Tibial nerve (tissue), 3 donors: ENCODE measurements around the gene DPH3.

Experiments
- POLR2A ChIP-seq, 2 donors: fragments of 450-650 bp; IDR thresholded peaks; one replicate each; pipeline ENCODE4 v1.6.1; 2017; ENCODE audit warnings: antibody characterized with exemption in 2 of 2, mild to moderate bottlenecking in 2 of 2, moderate library complexity in 2 of 2
- TF ChIP-seq, protein P1 (sequence below), 5 experiments: fragments of 200-600 bp in 3 of 5; fragments of 450-650 bp in 2 of 5; sonication (generic) in 3 of 5; IDR thresholded peaks; one replicate each; pipeline ENCODE4 v1.5.1; 2016 to 2019; ENCODE audit warnings: antibody characterized with exemption in 5 of 5, mild to moderate bottlenecking in 3 of 5, moderate library complexity in 2 of 5

DNA sequence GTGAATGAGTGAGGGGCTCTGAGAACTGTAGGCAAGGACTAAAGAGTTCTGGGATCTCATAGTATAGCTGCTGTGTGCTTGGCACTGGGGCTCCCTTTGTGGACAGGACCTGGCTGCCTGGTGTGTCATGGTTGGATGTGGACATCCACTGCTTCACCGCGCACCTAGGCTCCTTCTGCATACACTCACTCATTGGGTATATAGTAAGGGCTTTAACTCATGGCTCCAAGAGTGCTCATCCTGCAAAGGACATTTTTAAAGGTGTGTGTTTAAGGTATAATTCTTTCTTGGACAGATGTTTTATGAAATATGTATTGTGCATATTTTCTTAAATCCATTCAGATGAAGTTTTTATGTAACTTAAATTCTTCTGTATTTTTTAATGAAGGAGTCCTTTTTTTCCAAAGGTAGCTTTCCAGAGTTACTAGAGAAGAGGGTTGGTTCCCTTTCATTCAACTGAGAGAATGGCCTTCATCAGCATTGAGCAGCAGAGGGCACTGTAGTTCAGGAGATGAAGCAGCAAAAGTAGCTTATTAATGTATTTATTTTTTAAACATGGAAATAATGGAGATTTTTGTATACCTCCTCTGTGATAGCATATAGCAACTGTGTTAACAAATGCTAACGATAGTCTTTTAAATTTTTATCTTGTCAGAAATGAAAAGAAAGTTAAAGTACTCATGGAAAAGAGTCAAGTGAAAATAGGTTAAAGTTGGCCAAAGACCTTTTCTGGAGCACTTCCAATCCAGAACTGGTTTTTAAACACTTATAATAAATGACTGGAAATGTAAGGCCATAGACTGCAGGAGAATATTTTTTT, 25.5 kb upstream of the DPH3 start:
- TF ChIP-seq, protein P1, sequence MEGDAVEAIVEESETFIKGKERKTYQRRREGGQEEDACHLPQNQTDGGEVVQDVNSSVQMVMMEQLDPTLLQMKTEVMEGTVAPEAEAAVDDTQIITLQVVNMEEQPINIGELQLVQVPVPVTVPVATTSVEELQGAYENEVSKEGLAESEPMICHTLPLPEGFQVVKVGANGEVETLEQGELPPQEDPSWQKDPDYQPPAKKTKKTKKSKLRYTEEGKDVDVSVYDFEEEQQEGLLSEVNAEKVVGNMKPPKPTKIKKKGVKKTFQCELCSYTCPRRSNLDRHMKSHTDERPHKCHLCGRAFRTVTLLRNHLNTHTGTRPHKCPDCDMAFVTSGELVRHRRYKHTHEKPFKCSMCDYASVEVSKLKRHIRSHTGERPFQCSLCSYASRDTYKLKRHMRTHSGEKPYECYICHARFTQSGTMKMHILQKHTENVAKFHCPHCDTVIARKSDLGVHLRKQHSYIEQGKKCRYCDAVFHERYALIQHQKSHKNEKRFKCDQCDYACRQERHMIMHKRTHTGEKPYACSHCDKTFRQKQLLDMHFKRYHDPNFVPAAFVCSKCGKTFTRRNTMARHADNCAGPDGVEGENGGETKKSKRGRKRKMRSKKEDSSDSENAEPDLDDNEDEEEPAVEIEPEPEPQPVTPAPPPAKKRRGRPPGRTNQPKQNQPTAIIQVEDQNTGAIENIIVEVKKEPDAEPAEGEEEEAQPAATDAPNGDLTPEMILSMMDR (IDR thresholded peaks at IDR 0.05): peak; percentile 66 to 83 (median 70)
- no peak for TF ChIP-seq POLR2A (IDR thresholded peaks at IDR 0.05)
